ENCODE results near the gene METRN.
A peak's percentile ranks its signal among the peaks of the same experiment; 100 is the strongest.

METRN gene

DNA sequence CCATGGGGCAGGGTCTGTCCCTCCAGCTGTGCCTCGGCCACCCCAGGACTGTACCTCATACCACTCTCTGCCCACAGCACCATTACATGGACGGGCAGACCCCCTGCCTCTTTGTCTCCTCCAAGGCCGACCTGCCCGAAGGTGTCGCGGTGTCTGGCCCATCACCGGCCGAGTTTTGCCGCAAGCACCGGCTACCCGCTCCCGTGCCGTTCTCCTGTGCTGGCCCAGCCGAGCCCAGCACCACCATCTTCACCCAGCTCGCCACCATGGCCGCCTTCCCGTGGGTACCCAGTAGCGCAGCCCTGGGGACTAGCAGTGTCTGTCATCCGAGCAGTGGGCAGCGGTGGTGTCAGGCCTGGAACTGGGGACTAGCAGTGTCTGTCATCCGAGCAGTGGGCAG is 42.1 kb upstream of the METRN start:
- no peak for TF ChIP-seq POLR2A (IDR thresholded peaks at IDR 0.05; ENCODE audit: low read depth, low read length)
- TF ChIP-seq TAF1 (IDR thresholded peaks at IDR 0.05; ENCODE audit: borderline replicate concordance, low read depth, low read length) = no peak
- TF ChIP-seq POLR2AphosphoS5 (IDR thresholded peaks at IDR 0.05; ENCODE audit: low read depth, low read length) = no peak
- no peak for FAIRE-seq
- DNase-seq (ENCODE audit: insufficient read length) = no peak

DNA sequence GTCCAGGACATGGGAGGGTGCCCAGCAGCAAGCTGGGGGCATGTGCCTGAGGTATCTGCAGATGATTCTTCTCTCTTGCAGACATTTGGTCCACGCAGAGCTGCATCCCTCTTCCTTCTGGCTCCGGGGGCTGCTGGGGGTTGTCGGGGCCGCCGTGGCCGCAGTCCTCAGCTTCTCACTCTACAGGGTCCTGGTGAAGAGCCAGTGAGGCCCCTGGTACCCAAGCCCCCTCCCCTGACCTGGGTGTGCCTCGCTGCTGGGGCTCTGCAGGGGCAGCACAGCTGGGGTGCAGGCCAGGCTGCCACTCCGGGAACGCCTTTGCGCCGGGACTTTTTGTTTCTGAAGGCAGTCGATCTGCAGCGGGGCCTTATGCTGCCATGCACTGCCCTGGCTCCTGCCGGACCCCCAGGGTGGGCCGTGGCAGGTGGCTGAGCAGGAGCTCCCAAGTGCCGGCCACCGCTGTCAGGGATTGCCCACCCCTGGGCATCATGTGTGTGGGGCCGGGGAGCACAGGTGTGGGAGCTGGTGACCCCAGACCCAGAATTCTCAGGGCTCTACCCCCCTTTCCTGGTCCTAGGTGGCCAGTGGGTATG is 41.4 kb upstream of the METRN start:
- no peak for TF ChIP-seq POLR2A (IDR thresholded peaks at IDR 0.05; ENCODE audit: low read depth, low read length)
- TF ChIP-seq POLR2AphosphoS5 (IDR thresholded peaks at IDR 0.05; ENCODE audit: low read depth, low read length) = no peak
- no peak for TF ChIP-seq TAF1 (IDR thresholded peaks at IDR 0.05; ENCODE audit: borderline replicate concordance, low read depth, low read length)
- FAIRE-seq = no peak
- no peak for DNase-seq (ENCODE audit: insufficient read length)

GRCh38 chr16:674214-674881 is 40.6 kb upstream of the METRN start:
- FAIRE-seq = no peak
- TF ChIP-seq POLR2AphosphoS5 (IDR thresholded peaks at IDR 0.05; ENCODE audit: low read depth, low read length) (0 out of 2 replicates have a peak, but pooled peaks have one; percentile 9), TAF1 (IDR thresholded peaks at IDR 0.05; ENCODE audit: borderline replicate concordance, low read depth, low read length) (no peak)
- no peak for DNase-seq (ENCODE audit: insufficient read length)

- no peak for DNase-seq (ENCODE audit: insufficient read length)
- TF ChIP-seq POLR2AphosphoS5 (IDR thresholded peaks at IDR 0.05; ENCODE audit: low read depth, low read length) (no peak), POLR2A (IDR thresholded peaks at IDR 0.05; ENCODE audit: low read depth, low read length) (peak; percentile 57; the same call in 1 of the 2 replicates), TAF1 (IDR thresholded peaks at IDR 0.05; ENCODE audit: borderline replicate concordance, low read depth, low read length) (no peak)
- FAIRE-seq = no peak
Observed at GRCh38 chr16:674968-675883, 39.7 kb upstream of the METRN start, which contains the start of gene RHBDL1. RHBDL1 (plus strand) TSS chr16:675671; CDS start chr16:675791, 120 bp downstream.

GRCh38 chr16:675884-676564 is 38.9 kb upstream of the METRN start:
- DNase-seq (ENCODE audit: insufficient read length) (no peak), FAIRE-seq (no peak)
- no peak for TF ChIP-seq TAF1 (IDR thresholded peaks at IDR 0.05; ENCODE audit: borderline replicate concordance, low read depth, low read length)
- no peak for TF ChIP-seq POLR2AphosphoS5 (IDR thresholded peaks at IDR 0.05; ENCODE audit: low read depth, low read length)
- no peak for TF ChIP-seq POLR2A (IDR thresholded peaks at IDR 0.05; ENCODE audit: low read depth, low read length)

DNA sequence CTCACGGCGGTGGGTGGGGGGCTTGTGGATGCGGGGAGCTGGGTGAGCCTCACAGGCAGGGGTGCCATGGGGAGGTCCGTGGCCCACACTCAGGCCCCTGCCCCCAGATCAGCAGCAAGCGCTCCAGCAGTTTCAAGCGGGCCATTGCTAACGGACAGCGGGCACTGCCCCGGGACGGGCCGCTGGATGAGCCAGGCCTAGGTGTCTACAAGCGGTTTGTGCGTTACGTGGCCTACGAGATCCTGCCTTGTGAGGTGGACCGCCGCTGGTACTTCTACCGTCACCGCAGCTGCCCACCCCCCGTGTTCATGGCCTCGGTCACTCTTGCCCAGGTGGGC is 38.4 kb upstream of the METRN start:
- DNase-seq (ENCODE audit: insufficient read length) (no peak), FAIRE-seq (no peak)
- TF ChIP-seq POLR2AphosphoS5 (IDR thresholded peaks at IDR 0.05; ENCODE audit: low read depth, low read length) = no peak
- no peak for TF ChIP-seq POLR2A (IDR thresholded peaks at IDR 0.05; ENCODE audit: low read depth, low read length)

GRCh38 chr16:676913-677312 is 38.0 kb upstream of the METRN start:
- no peak for TF ChIP-seq POLR2A (IDR thresholded peaks at IDR 0.05; ENCODE audit: low read depth, low read length)
- TF ChIP-seq TAF1 (IDR thresholded peaks at IDR 0.05; ENCODE audit: borderline replicate concordance, low read depth, low read length) = no peak
- no peak for TF ChIP-seq POLR2AphosphoS5 (IDR thresholded peaks at IDR 0.05; ENCODE audit: low read depth, low read length)
- FAIRE-seq = no peak
- DNase-seq (ENCODE audit: insufficient read length) = no peak

GRCh38 chr16:677316-678190 is 37.4 kb upstream of the METRN start:
- TF ChIP-seq POLR2A (IDR thresholded peaks at IDR 0.05; ENCODE audit: low read depth, low read length) (no peak), TAF1 (IDR thresholded peaks at IDR 0.05; ENCODE audit: borderline replicate concordance, low read depth, low read length) (no peak), POLR2AphosphoS5 (IDR thresholded peaks at IDR 0.05; ENCODE audit: low read depth, low read length) (no peak)
- no peak for DNase-seq (ENCODE audit: insufficient read length)
- FAIRE-seq = no peak

GRCh38 chr16:678209-678857 is 36.6 kb upstream of the METRN start:
- FAIRE-seq = no peak
- DNase-seq (ENCODE audit: insufficient read length) = no peak
- TF ChIP-seq POLR2A (IDR thresholded peaks at IDR 0.05; ENCODE audit: low read depth, low read length) (no peak), POLR2AphosphoS5 (IDR thresholded peaks at IDR 0.05; ENCODE audit: low read depth, low read length) (no peak), TAF1 (IDR thresholded peaks at IDR 0.05; ENCODE audit: borderline replicate concordance, low read depth, low read length) (no peak)

Data from GM12892 (cell line).